H1 (cell line): Measurements from ENCODE around the gene PNO1. TPM values are rescaled to one million over a fixed set of nuclear protein-coding genes. Genes with fewer than 3 reads are reported as not detected.

Experiments
- CREB1 ChIP-seq: IDR thresholded peaks from 2 replicates; pipeline ENCODE4 v1.6.1; 2012; ENCODE audit warnings: inconsistent platforms
- GABPA ChIP-seq: IDR thresholded peaks from 2 replicates; pipeline ENCODE4 v1.6.1; 2011; ENCODE audit warnings: mild to moderate bottlenecking, low read length, moderate library complexity, borderline replicate concordance; ENCODE audit not compliant: insufficient read depth
- KDM1A ChIP-seq: fragments of 200-600, 300-600 bp; sonication (generic); IDR thresholded peaks from 2 replicates; pipeline ENCODE4 v1.7.1; 2016; ENCODE audit warnings: mild to moderate bottlenecking, low read length, borderline replicate concordance
- KDM4A ChIP-seq: IDR thresholded peaks from one replicate; pipeline ENCODE4 v1.7.1; 2012; ENCODE audit warnings: low read depth, mild to moderate bottlenecking, moderate library complexity, low read length, inconsistent platforms; ENCODE audit not compliant: severe bottlenecking
- polyA plus RNA-seq, 7 experiments: library from polyadenylated mRNA; depleted of rRNA in 3 of 7; stranded (reverse) in 5 of 7; unstranded in 2 of 7; fragments of >200 nt in 5 of 7; fragments of 200-250 nt in 2 of 7; gene quantifications; 1 replicate in 5 of 7; 2 replicates in 1 of 7; 4 replicates in 1 of 7; pipeline versions ENCODE4 v1.2.1 to v1.2.3, GENCODE V29; 2011 to 2013; ENCODE audit warnings: missing spikeins in 2 of 7, mixed read lengths in 2 of 7
- total RNA-seq: library from RNA; stranded (reverse); fragmentation: NEBNext Ultra II Directional; extraction: Animal tissue kit (Norgen Biotek cat#: 25700); gene quantifications from 2 replicates; pipeline ENCODE4 v1.2.1, GENCODE V29; 2021

The PNO1 gene
- total and polyA plus RNA-seq, 2 of the 8 experiments (the other 6 are each of a cell fraction or from before 2014, with no cell fraction given) = 18.6 to 33.2 TPM

- no peak for TF ChIP-seq GABPA
- TF ChIP-seq CREB1 = no peak
- TF ChIP-seq KDM1A = no peak
- no peak for TF ChIP-seq KDM4A
Measured at GRCh38 chr2:68110102-68110501, 47.6 kb upstream of the PNO1 start (continued).
